Tibial artery (tissue), 4 donors: Measurements from ENCODE around the gene S100A2.
A peak's percentile ranks its signal among the peaks of the same experiment; 100 is the strongest.
"Not testable (repeated sequence)": the region's sequence is repeated elsewhere in the genome, so short reads cannot be mapped to it uniquely, and the experiment has no call there.

Source experiments
- DNase-seq, 2 donors: peaks; one replicate each; pipeline ENCODE4 v3.0.0-alpha.2; 2019
- H3K27ac ChIP-seq, 2 donors: fragments of 200-600 bp; sonication (generic) in 1 of 2; 1 replicate in 1 of 2; 2 replicates in 1 of 2; pipeline ENCODE4 v1.5.1; 2018 to 2019; ENCODE audit warnings: mild to moderate bottlenecking in 1 of 2
- H3K27me3 ChIP-seq, 2 donors: fragments of 200-600 bp; sonication (generic) in 1 of 2; one replicate each; pipeline versions ENCODE4 v1.5.1 to v1.6.0; 2016 to 2019
- H3K36me3 ChIP-seq, 3 donors: fragments of 200-600 bp; sonication (generic) in 2 of 3; one replicate each; pipeline ENCODE4 v1.5.1; 2016 to 2019; ENCODE audit warnings: mild to moderate bottlenecking in 2 of 3
- H3K4me1 ChIP-seq, 4 donors: fragments of 200-600 bp; sonication (generic) in 2 of 4; 1 replicate in 3 of 4; 2 replicates in 1 of 4; pipeline ENCODE4 v1.5.1; 2016 to 2019
- H3K4me3 ChIP-seq, 2 donors: fragments of 200-600 bp; sonication (generic) in 1 of 2; 1 replicate in 1 of 2; 2 replicates in 1 of 2; pipeline ENCODE4 v1.5.1; 2018 to 2019; ENCODE audit warnings: mild to moderate bottlenecking in 2 of 2
- H3K9me3 ChIP-seq, 3 donors: fragments of 200-600 bp; sonication (generic) in 1 of 3; one replicate each; pipeline ENCODE4 v1.5.1; 2016 to 2019
- CTCF ChIP-seq, 2 experiments: fragments of 200-600 bp in 1 of 2; fragments of 450-650 bp in 1 of 2; IDR thresholded peaks; one replicate each; pipeline ENCODE4 v1.5.1; 2017 to 2019; ENCODE audit warnings: antibody characterized with exemption in 2 of 2, mild to moderate bottlenecking in 1 of 2, moderate library complexity in 1 of 2
- intact Hi-C: fragments of 100-400 bp; cut with DNase I; formaldehyde crosslinking; loops from one replicate; pipeline ENCODE4 v1.15.0; 2023; ENCODE audit warnings: low total_unique reads

The S100A2 gene

DNA sequence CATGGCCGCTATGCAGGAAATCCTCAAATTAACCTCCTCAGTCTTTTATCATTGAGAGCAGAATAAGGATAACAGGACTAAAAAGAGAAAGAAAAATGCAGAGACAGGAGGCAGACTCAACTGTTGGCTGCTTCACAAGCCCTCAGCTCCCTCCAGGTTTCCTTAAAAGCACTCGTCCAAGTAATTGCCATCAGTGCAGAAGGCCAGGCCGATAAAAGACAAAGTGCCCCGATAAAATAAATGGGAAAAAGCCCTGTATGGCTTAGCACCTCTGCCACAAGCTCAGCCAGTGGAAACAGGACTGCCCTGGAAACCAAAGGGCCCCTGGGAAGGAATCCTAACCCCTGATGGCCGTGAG is 38.0 kb downstream of the S100A2 start:
- TF ChIP-seq CTCF (IDR thresholded peaks at IDR 0.05) = no peak
- Histone ChIP-seq H3K27me3 (no peaks in the 10 kb centered on the region), H3K4me1 (peaks cover 0 to 34% (median 15%) of the 10 kb centered on the region in 4 donors), H3K36me3 (peaks cover 0 to 6% (median 0%) of the 10 kb centered on the region in 3 donors), H3K9me3 (no peaks in the 10 kb centered on the region), H3K27ac (no peak overlapping the region), H3K4me3 (no peak overlapping the region)
- DNase-seq = no peak
- intact Hi-C loops = no loop called here

DNA sequence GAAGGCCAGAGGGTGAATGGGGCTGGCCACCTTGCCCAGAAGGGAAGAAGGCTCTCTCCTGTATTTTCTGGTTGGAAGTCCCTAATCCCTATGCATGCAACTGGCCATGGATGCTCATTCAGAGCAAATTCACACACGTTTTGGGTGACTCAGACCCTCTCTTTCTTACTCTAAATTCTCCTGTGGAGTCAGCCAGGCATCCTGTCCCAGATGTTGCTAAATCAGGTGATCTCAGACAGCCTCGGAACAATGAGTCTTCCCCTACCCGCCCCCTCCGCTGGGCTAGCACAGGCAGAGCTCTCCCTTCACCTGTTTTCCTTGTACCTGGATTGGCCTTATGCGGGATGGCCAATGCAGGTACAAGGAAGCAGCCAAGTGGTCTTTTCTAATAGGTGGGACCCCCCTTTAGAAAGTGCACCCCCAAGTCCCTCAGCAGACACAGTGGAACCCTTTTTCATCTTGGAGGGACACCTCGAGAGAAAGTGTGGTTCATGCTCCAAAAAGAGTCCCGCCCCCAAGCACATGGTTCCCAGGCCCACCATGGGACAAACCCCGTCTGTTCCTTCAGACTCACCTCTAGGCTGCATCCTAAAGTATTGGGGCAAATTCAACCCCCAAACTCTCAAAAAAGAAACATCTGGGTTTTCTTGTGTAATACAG is 38.5 kb downstream of the S100A2 start:
- peaks cover 0 to 29% (median 11%) of the 10 kb centered on the region in 4 donors for H3K4me1 ChIP-seq
- peaks cover 0 to 6% (median 0%) of the 10 kb centered on the region in 3 donors for H3K36me3 ChIP-seq
- no peaks in the 10 kb centered on the region for H3K27me3 ChIP-seq
- H3K27ac ChIP-seq = no peak overlapping the region
- intact Hi-C loops = no loop called here
- no peaks in the 10 kb centered on the region for H3K9me3 ChIP-seq
- H3K4me3 ChIP-seq = no peak overlapping the region
- DNase-seq = peak; percentile 10 to 11
- no peak for TF ChIP-seq CTCF (IDR thresholded peaks at IDR 0.05)

- H3K4me1 ChIP-seq = peaks cover 0 to 18% (median 5%) of the 10 kb centered on the region in 4 donors
- intact Hi-C loops = no loop called here
- H3K27ac ChIP-seq = peak overlapping the region in 1 of 2 donors; percentile 51
- no peaks in the 10 kb centered on the region for H3K27me3 ChIP-seq
- no peak overlapping the region for H3K4me3 ChIP-seq
- TF ChIP-seq CTCF (IDR thresholded peaks at IDR 0.05) = no peak
- H3K9me3 ChIP-seq = no peaks in the 10 kb centered on the region
- peak; percentile 22 to 49 for DNase-seq
- peaks cover 0 to 6% (median 0%) of the 10 kb centered on the region in 3 donors for H3K36me3 ChIP-seq
Observed at GRCh38 chr1:153526132-153526543, 39.5 kb downstream of the S100A2 start.

DNA sequence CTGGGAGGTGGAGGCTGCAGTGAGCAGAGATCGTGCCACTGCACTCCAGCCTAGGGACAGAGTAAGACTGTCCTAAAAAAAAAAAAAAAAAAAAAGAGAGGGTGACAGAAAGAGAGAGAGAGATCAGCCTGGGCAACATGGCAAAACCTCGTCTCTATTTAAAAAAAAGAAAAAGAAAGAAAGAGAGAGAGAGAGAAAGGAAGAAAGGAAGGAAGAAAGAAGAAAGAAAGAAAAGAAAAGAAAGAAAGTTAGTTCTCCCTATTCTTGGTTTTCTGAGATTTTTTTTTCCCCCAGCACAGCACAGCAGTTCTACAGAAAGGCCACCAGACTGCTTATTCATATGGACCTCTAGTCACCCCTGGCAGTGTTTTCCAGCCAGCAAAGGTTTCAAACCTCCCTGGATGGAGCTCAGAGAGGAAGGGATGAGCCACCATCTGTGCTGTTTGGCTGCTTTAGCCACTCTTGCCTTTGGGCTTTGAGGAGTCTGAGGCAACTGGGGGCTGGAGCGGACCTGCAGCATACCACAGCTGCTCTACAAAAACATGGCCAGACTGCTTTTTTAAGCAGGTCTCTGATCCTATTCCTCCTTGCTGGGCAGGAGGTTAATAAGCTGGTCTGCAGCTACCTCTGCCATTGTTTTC is 40.4 kb downstream of the S100A2 start:
- Histone ChIP-seq H3K36me3 (peaks cover 0 to 6% (median 0%) of the 10 kb centered on the region in 3 donors), H3K4me1 (peaks cover 0 to 15% (median 5%) of the 10 kb centered on the region in 4 donors), H3K27ac (peak overlapping the region in 1 of 2 donors; percentile 51), H3K4me3 (no peak overlapping the region), H3K27me3 (no peaks in the 10 kb centered on the region), H3K9me3 (no peaks in the 10 kb centered on the region)
- no peak for TF ChIP-seq CTCF (IDR thresholded peaks at IDR 0.05)
- DNase-seq = peak; percentile 20 to 63
- intact Hi-C loops = no loop called here

DNA sequence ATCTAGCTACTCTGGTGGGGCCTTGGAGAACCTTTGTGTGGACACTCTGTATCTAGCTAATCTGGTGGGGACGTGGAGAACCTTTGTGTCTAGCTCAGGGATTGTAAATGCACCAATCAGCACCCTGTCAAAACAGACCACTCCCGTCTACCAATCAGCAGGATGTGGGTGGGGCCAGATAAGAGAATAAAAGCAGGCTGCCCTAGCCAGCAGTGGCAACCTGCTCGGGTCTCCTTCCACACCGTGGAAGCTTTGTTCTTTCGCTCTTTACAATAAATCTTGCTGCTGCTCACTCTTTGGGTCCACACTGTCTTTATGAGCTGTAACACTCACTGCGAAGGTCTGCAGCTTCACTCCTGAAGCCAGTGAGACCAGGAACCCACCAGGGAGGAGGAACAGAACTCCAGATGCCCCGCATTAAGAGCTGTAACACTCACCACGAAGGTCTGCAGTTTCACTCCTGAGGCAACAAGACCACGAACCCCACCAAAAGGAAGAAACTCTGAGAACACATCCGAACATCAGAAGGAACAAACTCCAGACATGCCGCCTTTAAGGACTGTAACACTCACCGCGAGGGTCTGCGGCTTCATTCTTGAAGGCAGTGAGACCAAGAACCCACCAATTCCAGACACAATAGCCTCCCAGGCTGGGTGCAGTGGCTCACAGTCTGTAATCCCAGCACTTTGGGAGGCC is 43.1 kb downstream of the S100A2 start:
- H3K4me3 ChIP-seq, H3K27me3 ChIP-seq, intact Hi-C loops, H3K36me3 ChIP-seq, H3K9me3 ChIP-seq, H3K27ac ChIP-seq: not testable (repeated sequence)
- peak in 1 of 2 donors; percentile 40 for DNase-seq
- peaks cover 0 to 19% (median 7%) of the 10 kb centered on the region in 4 donors for H3K4me1 ChIP-seq

- H3K9me3 ChIP-seq, H3K27ac ChIP-seq, H3K4me3 ChIP-seq, H3K36me3 ChIP-seq, intact Hi-C loops, H3K27me3 ChIP-seq: not testable (repeated sequence)
- DNase-seq = peak in 1 of 2 donors; percentile 38
- peaks cover 0 to 19% (median 6%) of the 10 kb centered on the region in 4 donors for H3K4me1 ChIP-seq
Observed at GRCh38 chr1:153521808-153522207, 43.8 kb downstream of the S100A2 start.
